Left forelimb (tissue), 1 donor: Measurements from ENCODE around the gene PLEKHJ1.
A peak's percentile ranks its signal among the peaks of the same experiment; 100 is the strongest.

Experiments used
- DNase-seq: peaks from one replicate; pipeline ENCODE4 v3.0.0-alpha.2; 2018; ENCODE audit warnings: low spot score

The PLEKHJ1 gene

DNA sequence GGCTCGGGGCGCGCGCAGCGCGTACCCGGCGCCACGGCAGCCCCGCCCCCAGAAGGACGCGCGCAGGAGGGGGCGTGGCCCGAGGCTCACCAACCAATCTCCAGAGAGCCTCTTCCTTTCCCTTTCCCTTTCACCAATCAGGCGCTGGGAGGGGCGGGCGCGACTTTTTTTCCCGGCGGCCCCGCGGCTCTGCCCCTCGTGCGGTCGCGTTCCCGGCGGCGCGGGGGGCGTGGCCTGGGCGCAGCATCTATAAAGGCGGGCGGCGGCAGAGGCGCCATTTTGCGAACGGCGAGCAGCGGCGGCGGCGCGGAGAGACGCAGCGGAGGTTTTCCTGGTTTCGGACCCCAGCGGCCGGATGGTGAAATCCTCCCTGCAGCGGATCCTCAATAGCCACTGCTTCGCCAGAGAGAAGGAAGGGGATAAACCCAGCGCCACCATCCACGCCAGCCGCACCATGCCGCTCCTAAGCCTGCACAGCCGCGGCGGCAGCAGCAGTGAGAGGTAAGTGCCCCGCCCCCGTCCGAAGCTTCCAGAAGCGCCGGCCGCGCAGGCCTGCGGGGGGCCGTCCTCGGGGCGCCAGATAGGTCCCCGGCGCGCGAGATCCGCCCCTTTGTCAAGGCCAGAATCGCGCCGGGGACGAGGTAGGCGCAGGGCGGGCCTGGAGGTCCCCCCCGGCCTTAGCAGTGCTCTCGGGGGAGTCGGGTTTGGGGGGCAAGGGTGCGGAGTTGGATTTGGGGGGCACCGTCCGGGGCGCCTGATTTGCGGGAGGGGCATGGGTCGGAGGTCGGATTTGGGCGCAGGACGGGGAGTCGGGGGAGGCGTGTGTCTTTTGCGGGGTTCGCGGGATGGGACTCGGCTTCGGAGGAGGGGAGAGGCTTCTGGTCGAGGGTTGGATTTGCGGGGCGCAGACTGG lies 33.4 kb upstream of the PLEKHJ1 start:
- peak; percentile 99 for DNase-seq

DNA sequence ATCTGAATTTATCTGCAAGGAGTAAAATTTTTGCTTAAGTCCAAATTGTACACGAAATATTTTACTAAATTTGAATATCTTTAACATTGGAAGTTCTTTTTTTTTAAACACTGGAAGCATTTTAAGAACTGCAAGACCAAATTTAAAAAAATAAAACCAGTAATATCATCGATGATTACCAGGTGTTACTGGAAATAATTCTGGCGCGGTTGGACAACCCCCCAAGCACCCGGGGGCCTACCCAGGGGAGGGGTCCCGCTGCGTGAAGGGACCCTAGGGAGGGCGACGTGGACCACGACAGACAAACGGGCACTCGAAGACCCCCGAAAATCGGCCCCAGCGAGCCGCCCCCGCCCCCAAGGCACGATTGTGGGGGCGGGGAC lies 32.7 kb upstream of the PLEKHJ1 start:
- no peak for DNase-seq

DNA sequence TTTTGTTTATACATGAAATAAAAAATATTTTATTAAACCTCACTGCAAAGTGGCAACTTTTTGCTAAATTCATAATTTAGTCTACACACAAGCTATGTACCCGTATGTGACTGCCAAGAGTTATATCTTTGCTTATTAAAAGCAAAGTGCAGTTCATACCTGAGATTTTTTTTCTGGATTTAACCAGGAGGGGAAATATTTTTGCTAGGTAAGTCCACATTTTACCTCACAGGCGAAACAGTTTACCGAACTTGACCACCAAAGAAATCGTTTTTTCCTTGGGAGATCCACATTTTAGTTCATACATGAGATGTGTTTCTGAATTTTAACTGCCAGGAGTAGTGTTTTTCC lies 32.3 kb upstream of the PLEKHJ1 start:
- no peak for DNase-seq

DNA sequence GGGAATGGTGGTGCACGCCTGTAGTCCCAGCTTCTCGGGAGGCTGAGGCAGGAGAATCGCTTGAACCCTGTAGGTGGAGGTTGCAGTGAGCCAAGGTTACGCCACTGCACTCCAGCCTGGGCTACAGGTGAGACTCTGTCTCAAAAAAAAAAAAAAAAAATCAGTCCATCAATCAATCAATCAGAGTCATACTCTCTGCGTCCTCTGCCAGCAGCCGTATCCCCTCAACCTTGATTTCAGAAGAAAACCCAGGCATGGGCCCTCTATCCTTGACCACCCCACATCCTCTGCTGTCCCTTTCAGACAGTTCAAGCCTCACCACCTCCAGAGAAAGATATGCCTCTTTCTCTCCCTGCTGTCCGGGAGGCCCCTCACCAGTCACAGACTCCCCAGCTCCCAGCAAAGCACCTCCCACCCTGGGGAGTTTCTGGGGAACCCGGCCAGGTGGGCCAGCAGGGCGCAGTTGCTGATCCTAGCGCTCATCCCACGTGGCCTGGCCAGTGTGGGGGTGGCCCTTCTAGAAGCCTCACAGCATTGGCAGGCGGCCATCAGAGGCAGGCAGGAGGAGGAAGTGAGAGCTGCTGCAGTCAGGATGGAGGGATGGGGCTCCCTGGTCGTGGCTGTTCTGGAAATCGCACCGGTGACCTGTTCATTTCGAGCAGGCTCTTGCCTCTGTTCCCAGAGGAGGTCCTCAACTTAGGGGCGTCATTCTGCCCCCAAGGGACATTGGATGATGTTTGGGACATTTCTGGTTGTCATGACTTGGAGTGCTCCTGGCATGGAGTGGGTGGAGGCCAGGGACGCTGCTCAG lies 30.3 kb upstream of the PLEKHJ1 start:
- peak; percentile 76 for DNase-seq

DNA sequence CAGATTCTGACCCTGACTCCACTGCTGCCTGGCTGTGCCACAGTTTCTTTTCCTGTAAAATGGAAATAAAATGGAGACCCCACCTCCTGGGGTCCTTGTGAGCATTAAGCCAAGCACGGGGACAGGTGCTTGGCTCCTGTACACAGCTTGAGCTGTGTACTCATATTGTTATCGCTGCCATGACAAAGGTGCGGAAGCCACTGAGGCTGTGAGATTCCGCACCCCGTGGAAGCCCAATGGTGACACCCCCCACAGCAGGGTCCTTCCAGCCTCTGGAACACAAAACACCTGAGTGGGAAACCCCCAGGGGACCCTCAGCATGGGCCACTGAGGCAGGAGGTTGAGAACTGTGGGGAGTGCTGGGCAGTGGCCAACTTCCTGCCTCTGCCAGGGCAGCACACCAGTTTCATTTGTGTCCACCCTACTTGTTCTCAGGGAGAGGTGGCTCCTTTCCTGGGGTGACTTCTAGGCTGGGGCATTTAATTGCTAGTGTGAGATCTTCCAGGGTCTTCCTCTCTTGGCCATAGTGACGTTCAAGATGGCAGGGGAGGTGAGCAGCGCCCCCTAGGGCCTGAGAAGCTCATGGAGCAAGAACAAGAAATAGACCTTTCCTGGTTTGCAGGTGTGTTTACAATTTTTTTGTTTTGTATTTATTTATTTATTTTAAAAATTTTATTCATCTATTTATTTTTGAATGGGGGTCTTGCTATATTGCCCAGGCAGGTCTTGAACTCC lies 25.5 kb upstream of the PLEKHJ1 start:
- no peak for DNase-seq

DNA sequence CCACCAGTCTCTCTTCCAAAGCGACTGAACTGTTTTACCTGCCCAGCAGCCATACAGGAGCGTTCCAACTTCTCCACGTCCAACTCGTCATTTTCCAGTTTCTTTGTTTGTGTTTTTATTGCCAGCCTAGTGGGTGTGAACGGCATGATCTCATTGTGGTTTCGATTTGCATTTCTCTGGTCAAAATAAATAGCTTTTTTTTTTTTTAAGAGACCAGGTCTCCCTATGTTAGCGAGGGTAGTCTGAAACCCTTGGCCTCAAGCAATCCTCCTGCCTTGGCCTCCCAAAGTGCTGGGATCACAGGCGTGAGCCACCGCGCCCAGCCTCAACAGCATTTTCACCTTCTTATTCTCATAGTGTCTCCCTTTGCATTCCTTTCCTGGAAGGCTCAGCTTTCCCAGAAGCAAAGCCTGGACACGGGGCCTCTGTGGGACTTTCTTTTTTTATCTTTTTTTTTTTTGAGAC lies 24.2 kb upstream of the PLEKHJ1 start:
- DNase-seq: no peak

DNA sequence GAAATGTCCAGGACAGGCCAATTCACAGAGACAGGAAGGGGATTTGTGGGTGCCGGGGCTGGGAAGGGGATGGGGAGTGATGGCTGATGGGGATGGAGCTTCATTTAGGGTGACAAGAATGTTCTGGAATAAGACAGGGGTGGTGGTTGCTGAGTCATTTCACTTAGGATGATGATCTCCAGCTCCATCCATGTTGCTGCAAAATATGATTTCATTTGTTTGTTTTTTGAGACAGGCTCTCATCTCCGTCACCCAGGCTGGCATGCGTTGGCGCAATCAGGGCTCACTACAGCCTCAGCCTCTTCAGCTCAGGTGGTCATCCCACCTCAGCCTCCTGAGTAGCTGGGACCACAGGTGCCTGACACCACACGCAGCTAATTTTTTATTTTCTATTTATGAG lies 23.2 kb upstream of the PLEKHJ1 start:
- no peak for DNase-seq

DNA sequence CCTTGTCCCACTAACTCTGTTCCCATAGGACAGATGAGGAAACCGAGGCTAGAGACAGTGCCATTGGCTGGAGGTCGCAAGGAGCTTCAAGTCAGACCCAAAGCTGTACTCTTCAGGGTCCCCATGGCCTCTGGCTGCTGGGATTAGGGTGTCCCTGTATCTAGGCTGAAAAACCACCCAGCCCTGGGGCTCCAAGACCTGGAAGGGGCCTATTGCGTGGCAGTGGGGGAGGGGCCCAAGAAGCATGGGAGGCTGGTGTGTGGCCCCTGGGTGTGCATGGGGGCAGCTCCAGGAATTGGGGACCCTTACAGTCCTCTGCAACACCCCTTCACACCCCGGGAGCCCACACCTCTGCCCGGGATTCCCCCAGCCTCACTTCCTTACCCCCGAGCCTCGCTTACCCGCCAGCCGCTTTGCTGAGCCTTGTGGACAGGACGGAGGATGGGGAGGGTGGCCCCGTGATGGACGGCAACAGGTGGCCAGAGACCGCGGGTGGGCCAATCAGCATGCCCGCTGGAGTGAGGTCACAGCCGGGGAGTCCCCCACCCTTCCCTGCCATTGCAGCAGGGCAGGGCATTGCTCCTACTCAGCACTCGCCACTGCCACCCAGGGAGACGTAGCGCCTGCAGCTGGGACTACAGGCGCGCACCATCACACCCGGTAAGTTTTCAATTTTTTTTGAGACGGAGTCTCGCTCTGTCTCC lies 20.0 kb upstream of the PLEKHJ1 start, which contains the start of gene JSRP1:
TSS of gene JSRP1 (minus strand) at position 436 of the 704 bp plus-strand sequence. CDS start 1,103 bp downstream, outside the sequence.
- DNase-seq: peak; percentile 75

DNA sequence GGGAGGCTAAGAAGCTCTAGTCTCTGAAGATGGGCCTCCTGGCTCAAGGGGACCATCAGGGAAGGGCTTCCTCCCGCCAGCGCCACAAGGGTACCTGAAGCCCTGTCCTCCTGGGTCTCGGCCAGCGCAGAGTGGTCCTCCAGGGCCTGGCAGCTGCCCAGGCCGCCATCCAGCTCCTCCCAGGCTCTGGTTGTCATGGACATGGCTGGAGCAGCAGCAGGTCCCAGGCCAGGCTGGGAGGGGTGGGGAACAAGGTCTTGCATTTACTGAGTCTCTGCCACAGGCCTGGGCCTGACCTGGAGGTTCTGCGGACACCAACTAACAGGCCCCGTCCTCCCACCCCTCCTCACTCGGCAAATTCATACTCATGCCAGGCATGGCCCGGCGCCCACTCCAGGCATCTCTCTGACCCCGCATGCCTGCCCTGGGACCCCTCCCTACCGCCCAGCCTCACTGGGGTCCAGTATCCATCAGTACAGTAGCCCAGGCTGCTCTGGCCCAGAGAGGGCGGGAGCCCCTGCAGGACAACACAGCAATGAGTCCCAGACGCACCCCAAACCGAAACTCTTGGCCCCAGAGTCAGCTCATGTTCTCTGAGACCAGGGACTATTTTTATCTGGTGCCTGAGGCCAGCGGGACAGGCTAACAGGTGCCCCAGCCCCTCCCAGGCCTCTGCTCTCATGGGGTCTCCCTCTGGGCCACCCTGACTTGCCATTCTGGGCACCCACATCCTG lies 19.1 kb upstream of the PLEKHJ1 start:
- no peak for DNase-seq

DNA sequence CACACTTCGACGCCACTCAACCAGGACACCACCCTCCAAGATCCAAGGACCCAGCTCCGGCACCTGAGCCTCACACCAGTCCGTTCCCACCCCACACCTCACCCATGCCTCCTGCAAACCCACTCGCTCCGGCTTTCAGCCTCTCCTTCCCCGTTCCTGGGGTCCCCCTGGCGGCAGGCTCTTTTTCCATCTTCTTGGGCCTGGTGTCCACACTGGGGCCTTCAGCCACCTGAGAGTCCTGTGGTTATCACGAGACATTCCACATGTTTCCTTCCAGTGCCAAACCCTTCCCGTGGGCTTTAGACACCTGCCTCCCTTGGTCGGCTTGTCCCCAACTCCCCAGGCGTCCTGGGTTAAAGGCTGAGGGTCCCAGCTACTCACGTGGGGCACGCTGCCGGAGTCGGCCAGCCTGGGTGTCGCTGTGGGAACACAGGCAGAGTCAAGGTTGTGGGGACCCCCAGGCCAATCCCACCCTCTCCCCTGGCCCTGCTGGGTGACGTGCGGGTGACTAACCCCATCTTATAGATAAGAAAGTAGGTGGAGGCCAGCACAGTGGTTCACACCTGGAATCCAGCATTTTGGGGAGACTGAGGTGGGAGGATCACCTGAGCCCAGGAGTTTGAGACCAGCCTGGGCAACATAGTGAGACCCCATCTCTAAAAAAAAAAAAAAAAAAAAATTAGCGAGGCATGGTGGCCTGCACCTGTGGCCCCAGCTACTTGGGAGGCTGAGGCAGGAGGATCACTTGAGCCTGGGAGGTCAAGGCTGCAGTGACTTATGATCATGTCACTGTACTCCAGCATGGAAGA lies 18.1 kb upstream of the PLEKHJ1 start:
- DNase-seq: no peak

DNA sequence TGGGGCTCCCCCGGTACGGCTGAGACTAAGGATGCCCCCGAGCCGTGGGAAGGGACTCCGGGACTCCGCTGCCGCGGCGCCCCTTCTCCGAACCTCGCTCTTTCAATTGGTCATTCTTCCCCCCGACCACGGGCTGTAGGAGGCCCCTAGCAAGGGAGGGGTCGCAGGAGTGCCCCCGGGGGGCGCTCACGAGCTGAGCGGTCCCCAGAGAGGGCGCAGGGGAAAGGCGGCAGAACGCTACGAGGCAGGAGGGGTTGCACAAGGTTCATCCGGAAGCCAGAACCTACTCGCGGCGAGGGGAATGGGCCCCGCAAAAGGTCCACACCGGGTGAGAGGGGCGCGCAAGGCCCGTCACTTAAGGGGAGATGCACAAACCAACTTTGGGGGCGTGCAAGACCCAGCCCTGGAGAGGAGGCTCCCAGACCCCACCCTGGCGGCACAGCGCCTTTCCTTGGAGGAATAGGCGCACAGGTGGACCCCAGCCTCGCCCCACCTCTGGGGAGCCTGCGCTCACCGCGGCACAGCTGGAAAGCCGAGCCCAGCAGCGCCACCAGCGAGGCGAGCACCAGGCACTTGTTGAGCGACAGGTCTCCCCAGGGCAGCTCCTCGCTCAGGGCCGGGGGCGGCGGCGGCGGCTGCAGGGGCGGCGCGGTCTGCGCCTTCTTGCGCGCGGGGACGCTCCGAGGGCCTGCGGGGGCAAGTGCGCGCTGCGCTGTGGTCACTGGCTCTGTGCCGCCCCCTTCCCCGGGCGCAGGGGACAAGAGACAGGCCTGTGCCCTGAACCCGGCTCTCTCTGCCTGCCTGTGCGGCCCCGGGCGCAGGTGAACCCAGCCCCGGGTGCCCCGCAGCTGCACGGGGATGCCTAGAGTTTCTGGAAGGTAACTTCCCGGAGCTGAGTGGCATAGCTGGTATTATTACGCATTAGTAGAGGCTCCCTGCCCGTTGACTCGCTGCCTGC lies 17.3 kb upstream of the PLEKHJ1 start:
- DNase-seq: no peak

DNA sequence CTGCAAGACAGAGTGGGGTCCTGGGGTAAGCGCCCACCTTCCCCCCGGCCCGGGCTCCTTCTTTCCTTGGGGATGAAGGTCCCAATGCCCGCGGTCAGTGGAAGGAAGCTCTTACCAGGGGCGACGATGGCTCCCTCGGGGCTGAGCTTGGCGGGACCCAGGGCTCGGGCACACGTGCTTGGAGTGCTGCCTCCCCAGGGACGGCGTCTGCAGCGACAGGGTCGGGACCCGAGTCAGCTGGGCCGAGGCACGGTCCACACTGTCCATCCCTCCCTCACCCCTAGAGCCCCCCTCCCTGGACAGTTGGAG lies 16.6 kb upstream of the PLEKHJ1 start:
- no peak for DNase-seq

DNA sequence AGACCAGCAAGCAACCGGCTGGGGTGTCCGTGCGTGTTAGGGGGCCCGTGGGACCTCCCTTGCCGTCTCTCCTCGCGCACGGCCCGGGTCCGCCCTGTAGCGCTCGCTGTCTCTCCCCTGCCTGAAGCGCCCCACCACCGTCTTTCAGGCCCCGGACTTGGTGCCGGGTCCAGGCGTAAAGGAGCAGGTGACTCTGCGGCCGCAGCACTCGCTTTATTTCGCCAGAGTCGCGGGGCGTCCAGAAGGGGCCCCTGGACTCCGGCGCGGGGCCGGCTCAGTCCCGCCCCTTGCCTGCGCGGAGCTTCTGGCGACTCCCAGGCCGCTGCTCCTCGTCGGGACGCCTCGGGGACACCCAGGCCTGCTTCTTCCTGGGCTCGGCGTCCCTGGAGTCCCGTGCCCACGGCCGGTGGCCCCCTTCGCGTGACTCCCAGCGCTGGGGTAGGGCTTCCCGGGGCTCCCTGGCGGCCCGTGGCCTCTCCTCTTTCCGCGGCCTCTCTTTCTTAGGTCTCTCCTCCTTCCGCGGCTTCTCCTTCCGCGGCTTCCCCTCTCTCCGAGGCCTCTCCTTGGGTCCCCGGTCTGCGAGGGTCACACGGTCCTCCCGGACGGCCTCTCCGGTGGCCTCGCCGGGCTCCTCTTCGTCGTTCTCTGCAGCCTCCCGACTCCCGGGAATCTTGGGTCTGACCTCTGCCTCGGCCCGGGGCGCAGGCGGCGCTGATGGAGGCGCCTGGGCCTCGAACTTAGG lies 16.1 kb upstream of the PLEKHJ1 start:
- DNase-seq: no peak

DNA sequence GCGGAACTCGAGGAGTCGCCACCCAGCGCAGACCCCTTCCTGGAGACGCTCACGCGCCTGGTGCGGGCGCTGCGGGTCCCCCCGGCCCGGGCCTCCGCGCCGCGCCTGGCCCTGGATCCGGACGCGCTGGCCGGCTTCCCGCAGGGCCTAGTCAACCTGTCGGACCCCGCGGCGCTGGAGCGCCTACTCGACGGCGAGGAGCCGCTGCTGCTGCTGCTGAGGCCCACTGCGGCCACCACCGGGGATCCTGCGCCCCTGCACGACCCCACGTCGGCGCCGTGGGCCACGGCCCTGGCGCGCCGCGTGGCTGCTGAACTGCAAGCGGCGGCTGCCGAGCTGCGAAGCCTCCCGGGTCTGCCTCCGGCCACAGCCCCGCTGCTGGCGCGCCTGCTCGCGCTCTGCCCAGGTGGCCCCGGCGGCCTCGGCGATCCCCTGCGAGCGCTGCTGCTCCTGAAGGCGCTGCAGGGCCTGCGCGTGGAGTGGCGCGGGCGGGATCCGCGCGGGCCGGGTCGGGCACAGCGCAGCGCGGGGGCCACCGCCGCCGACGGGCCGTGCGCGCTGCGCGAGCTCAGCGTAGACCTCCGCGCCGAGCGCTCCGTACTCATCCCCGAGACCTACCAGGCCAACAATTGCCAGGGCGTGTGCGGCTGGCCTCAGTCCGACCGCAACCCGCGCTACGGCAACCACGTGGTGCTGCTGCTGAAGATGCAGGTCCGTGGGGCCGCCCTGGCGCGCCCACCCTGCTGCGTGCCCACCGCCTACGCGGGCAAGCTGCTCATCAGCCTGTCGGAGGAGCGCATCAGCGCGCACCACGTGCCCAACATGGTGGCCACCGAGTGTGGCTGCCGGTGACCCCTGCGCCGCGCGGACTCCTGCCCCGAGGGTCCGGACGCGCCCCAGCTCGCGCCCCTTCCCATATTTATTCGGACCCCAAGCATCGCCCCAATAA lies 15.3 kb upstream of the PLEKHJ1 start:
- no peak for DNase-seq

DNA sequence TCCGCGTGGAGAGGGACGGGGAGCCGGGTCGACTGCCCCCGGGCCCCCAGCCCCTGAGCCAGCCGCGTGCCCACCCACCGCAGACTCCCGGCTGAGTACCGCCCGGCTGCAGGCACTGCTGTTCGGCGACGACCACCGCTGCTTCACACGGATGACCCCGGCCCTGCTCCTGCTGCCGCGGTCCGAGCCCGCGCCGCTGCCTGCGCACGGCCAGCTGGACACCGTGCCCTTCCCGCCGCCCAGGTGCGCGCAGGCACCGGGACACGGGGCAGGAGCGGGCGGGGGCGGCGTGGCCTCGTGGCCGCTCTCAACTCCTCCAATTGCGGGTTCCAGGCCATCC lies 14.6 kb upstream of the PLEKHJ1 start:
- DNase-seq: no peak

DNA sequence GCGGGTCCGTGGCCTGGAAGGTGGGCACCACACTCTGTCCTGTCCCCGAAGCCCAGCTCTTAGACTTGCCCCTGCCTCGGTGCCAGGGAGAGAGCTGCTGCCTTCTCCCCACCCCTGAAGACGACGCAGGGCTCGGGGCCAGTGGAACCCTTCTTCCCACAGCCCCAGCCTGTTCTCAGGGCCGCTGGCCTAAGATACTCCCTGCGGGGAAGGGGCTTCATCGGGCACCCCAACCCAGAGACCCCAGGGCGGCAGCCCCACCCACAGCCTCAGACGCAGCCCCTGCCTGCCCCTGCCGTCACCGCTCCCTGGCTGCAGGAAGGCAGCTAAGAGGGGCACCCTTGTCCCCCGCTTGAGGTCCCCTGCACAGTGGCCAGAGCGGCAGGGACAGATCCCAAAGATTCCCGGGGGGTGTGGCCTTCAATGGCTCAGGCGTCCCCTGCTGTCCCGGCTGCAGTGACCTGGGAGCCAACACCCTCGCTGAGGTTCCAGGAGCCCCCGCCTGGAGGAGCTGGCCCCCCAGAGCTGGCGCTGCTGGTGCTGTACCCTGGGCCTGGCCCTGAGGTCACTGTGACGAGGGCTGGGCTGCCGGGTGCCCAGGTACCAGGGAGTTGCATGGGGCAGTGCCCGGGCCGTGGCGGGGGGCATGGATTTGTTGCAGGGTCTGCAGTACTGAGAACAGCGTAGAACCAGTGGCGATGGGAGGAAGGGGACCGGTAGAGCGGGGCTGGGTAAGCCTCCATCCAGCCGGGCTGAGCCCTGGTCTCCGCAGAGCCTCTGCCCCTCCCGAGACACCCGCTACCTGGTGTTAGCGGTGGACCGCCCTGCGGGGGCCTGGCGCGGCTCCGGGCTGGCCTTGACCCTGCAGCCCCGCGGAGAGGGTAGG lies 14.0 kb upstream of the PLEKHJ1 start:
- DNase-seq: no peak
